Measurements from ENCODE around the gene DLGAP4.

DNA sequence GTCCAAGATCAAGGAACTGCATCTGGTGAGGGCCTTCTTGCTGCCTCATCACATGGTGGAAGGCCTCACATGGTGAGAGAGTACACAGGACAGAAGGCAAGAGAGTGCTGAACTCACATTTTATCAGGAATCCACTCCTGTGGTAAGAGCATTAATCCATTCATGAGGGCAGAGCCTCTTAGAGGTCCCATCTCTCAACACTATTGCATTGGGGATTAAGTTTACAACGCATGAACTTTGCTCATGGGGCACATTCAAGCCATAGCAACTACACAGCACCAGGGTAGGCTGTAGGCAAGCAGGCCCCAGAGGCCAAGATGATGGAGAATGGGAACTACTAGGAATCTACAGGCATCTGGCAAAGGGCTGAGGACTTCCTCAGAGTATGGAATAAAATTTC is 257.2 kb downstream of the DLGAP4 start:
- TF ChIP-seq, protein P1, sequence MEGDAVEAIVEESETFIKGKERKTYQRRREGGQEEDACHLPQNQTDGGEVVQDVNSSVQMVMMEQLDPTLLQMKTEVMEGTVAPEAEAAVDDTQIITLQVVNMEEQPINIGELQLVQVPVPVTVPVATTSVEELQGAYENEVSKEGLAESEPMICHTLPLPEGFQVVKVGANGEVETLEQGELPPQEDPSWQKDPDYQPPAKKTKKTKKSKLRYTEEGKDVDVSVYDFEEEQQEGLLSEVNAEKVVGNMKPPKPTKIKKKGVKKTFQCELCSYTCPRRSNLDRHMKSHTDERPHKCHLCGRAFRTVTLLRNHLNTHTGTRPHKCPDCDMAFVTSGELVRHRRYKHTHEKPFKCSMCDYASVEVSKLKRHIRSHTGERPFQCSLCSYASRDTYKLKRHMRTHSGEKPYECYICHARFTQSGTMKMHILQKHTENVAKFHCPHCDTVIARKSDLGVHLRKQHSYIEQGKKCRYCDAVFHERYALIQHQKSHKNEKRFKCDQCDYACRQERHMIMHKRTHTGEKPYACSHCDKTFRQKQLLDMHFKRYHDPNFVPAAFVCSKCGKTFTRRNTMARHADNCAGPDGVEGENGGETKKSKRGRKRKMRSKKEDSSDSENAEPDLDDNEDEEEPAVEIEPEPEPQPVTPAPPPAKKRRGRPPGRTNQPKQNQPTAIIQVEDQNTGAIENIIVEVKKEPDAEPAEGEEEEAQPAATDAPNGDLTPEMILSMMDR (IDR thresholded peaks at IDR 0.05): no peak
- no peak for TF ChIP-seq ZFX (IDR thresholded peaks at IDR 0.05; ENCODE audit: borderline replicate concordance)
